Neural crest cell (in vitro differentiated cells): ENCODE measurements around the gene CEMIP. TPM values are rescaled to one million over a fixed set of nuclear protein-coding genes. Genes with fewer than 3 reads are reported as not detected.

Experiments
- DNase-seq: peaks from one replicate; pipeline ENCODE4 v3.0.0; 2021; ENCODE audit warnings: low read depth, mixed read lengths, low spot score
- H3K27ac Mint-ChIP-seq: one replicate; pipeline ENCODE4 v1.8.0; 2021; ENCODE audit warnings: mild to moderate bottlenecking, mixed read lengths; ENCODE audit not compliant: unreplicated experiment
- H3K27me3 Mint-ChIP-seq: 2 replicates; pipeline ENCODE4 v1.8.0; 2021; ENCODE audit warnings: low read depth, mild to moderate bottlenecking, mixed read lengths
- H3K36me3 Mint-ChIP-seq: 2 replicates; pipeline ENCODE4 v1.8.0; 2021; ENCODE audit warnings: low read depth, mild to moderate bottlenecking, mixed read lengths
- H3K4me1 Mint-ChIP-seq: 2 replicates; pipeline ENCODE4 v1.8.0; 2021; ENCODE audit warnings: mixed read lengths
- H3K4me3 Mint-ChIP-seq: one replicate; pipeline ENCODE4 v1.8.0; 2021; ENCODE audit warnings: mild to moderate bottlenecking, mixed read lengths
- H3K9me3 Mint-ChIP-seq: 2 replicates; pipeline ENCODE4 v1.8.0; 2021; ENCODE audit warnings: mixed read lengths
- total RNA-seq: library from RNA; stranded (reverse); gene quantifications from 2 replicates; pipeline ENCODE4 v1.2.1, GENCODE V29; 2021
- TF ChIP-seq, protein P1 (sequence below): fragments of 200-600 bp; sonication (generic); conservative IDR thresholded peaks from 2 replicates; pipeline ENCODE4 v1.5.0; 2021; ENCODE audit warnings: antibody characterized with exemption, mild to moderate bottlenecking

The CEMIP gene
- total RNA-seq, 1 donor from 2014 or later: 0.33 TPM

DNA sequence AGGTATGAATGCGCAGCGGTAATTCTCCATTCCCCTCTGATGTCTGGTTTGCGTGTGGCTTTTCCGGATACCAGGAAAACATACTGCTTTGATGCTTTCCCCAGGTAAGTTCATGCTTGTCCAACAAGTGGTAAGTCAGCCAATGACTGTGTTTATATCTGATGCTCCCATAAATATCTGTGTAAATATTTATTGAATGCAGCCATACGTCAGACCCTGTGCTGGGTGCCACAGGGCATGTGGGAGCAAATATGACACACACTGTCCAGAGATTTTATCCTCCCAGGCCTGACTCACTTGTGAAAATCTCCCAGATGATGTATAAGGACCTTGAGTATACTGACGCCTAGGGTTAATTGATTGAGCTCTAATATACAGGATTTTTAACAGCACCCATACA lies 29.6 kb upstream of the CEMIP start:
- Mint-ChIP-seq H3K4me1 (peaks cover 67% of the 10 kb centered on the region), H3K36me3 (no peaks in the 10 kb centered on the region), H3K27ac (no peak overlapping the region), H3K27me3 (no peaks in the 10 kb centered on the region), H3K9me3 (peaks cover 4% of the 10 kb centered on the region), H3K4me3 (no peak overlapping the region)
- no peak for DNase-seq
- TF ChIP-seq, protein P1, sequence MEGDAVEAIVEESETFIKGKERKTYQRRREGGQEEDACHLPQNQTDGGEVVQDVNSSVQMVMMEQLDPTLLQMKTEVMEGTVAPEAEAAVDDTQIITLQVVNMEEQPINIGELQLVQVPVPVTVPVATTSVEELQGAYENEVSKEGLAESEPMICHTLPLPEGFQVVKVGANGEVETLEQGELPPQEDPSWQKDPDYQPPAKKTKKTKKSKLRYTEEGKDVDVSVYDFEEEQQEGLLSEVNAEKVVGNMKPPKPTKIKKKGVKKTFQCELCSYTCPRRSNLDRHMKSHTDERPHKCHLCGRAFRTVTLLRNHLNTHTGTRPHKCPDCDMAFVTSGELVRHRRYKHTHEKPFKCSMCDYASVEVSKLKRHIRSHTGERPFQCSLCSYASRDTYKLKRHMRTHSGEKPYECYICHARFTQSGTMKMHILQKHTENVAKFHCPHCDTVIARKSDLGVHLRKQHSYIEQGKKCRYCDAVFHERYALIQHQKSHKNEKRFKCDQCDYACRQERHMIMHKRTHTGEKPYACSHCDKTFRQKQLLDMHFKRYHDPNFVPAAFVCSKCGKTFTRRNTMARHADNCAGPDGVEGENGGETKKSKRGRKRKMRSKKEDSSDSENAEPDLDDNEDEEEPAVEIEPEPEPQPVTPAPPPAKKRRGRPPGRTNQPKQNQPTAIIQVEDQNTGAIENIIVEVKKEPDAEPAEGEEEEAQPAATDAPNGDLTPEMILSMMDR: no peak

DNA sequence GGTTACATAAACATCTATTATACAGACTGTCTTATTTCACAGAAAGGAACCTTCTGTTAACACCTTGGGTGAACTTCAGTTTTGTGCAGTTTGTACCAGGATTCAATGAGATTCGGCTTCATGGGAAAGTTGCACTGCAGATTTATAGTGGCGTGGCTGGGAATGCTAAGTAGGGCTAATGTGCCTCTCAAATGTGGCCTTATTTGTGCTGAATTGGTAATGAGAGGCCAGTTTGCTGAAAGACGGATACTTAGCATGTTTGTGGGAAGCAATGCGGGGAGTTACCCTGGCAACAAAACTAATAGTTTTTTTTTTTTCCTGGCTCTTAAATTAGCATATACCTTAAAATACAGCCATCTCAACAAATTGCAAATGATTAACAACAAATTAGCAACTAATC lies 28.6 kb upstream of the CEMIP start:
- Mint-ChIP-seq H3K27ac (peak overlapping the region; percentile 38), H3K27me3 (no peaks in the 10 kb centered on the region), H3K4me1 (peaks cover 60% of the 10 kb centered on the region), H3K36me3 (no peaks in the 10 kb centered on the region), H3K9me3 (peaks cover 4% of the 10 kb centered on the region), H3K4me3 (peak overlapping the region; percentile 17)
- no peak for DNase-seq
- TF ChIP-seq, protein P1: no peak

DNA sequence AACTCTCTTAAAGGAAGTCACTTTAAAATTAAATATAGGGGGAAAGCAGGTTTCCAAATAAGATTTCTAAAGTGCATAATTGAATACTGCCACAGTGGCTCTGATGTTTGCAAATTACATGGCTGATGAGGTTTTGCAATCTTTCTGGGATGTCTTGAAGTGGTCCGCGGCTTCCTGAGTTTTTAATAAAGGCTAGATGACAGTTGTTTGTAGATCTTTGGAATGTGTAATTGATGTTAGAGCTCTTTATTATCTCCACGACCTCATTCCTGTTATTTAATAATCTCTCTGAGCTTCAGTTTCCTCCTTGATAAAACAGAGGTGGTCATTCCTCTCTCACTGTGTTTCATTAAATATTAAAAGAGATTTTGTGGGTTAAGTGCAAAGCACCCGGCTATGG lies 27.0 kb upstream of the CEMIP start:
- Mint-ChIP-seq H3K9me3 (no peaks in the 10 kb centered on the region), H3K4me3 (no peak overlapping the region), H3K36me3 (peaks cover 2% of the 10 kb centered on the region), H3K27ac (peak overlapping the region; percentile 2), H3K4me1 (peaks cover 50% of the 10 kb centered on the region), H3K27me3 (no peaks in the 10 kb centered on the region)
- TF ChIP-seq, protein P1: no peak
- DNase-seq: no peak

DNA sequence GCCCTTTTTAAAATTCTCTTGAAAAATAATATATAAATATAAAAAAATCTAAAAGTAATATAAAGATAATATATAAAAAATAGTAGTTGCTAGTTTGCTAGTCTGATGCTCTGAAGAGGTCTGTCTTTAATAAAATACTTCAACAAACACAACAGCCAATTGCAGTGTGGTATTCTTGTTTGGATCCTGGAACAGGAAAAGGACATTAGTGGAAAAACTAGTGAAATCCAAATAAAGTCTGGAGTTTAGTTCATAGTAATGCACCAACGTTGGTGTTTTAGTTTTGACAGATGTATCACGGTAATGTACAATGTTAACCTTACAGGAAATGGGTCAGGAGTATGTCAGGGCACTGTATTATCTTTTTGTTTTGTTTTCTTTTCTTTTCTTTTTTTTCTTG lies 26.0 kb upstream of the CEMIP start:
- Mint-ChIP-seq H3K27ac (no peak overlapping the region), H3K4me1 (peaks cover 40% of the 10 kb centered on the region), H3K36me3 (peaks cover 2% of the 10 kb centered on the region), H3K27me3 (no peaks in the 10 kb centered on the region), H3K9me3 (no peaks in the 10 kb centered on the region), H3K4me3 (no peak overlapping the region)
- DNase-seq: no peak
- TF ChIP-seq, protein P1: no peak

DNA sequence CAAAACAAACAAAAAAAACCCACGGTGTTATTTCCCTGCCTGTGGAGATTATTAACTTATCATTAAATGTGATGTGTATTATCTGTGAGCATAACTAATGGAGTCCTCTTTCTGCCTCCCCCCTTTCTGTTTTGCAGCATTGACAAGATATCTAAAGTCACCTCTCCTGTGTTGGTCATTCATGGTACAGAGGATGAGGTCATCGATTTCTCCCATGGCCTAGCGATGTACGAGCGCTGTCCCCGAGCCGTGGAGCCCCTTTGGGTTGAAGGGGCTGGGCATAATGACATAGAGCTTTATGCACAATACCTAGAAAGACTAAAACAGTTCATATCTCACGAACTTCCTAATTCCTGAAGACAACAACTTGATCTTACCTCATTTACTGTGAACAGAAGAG lies 25.2 kb upstream of the CEMIP start:
- TF ChIP-seq, protein P1: no peak
- no peaks in the 10 kb centered on the region for H3K27me3 Mint-ChIP-seq
- H3K9me3 Mint-ChIP-seq: no peaks in the 10 kb centered on the region
- H3K4me1 Mint-ChIP-seq: peaks cover 34% of the 10 kb centered on the region
- H3K27ac Mint-ChIP-seq: peak overlapping the region; percentile 60
- DNase-seq: no peak
- peaks cover 2% of the 10 kb centered on the region for H3K36me3 Mint-ChIP-seq
- H3K4me3 Mint-ChIP-seq: no peak overlapping the region

DNA sequence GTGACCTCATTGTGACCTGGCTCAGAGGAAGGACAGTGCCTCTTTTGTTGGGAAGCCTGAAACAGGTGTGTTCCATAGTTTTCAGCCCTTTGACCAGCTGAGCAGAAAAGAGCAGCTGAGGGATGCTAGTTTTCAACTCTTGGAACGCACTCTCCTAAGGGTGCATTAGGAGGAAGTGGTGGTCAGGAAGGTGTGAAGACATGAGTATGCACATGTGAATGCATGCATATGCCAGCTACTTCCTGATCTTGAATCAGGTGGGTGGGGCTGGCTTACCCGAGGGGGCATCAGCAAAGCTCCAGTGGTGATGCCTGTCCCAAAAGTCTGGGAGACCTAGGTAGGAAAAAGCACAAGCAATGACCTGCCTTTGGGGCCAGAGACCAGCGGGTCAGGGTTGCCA lies 23.3 kb upstream of the CEMIP start:
- H3K9me3 Mint-ChIP-seq: no peaks in the 10 kb centered on the region
- TF ChIP-seq, protein P1: no peak
- no peak overlapping the region for H3K4me3 Mint-ChIP-seq
- H3K27me3 Mint-ChIP-seq: no peaks in the 10 kb centered on the region
- H3K36me3 Mint-ChIP-seq: peaks cover 2% of the 10 kb centered on the region
- no peak overlapping the region for H3K27ac Mint-ChIP-seq
- no peak for DNase-seq
- H3K4me1 Mint-ChIP-seq: peaks cover 19% of the 10 kb centered on the region
